Choroid plexus epithelial cell (primary cell): ENCODE measurements around the gene OR6J1.
"Not testable (repeated sequence)": the region's sequence is repeated elsewhere in the genome, so short reads cannot be mapped to it uniquely, and the experiment has no call there.

Source experiments
- DNase-seq: peaks from one replicate; pipeline ENCODE4 v3.0.0-alpha.2; 2010; ENCODE audit warnings: low read depth
- H3K4me3 ChIP-seq: 2 replicates; pipeline ENCODE4 v1.5.1; 2011; ENCODE audit warnings: low read depth, mild to moderate bottlenecking, control low read depth, low read length, moderate library complexity
- CTCF ChIP-seq: conservative IDR thresholded peaks from 2 replicates; pipeline ENCODE4 v1.5.1; 2011; ENCODE audit warnings: low read depth, mild to moderate bottlenecking, control low read depth, inconsistent platforms, low read length, moderate library complexity

Gene OR6J1

DNA sequence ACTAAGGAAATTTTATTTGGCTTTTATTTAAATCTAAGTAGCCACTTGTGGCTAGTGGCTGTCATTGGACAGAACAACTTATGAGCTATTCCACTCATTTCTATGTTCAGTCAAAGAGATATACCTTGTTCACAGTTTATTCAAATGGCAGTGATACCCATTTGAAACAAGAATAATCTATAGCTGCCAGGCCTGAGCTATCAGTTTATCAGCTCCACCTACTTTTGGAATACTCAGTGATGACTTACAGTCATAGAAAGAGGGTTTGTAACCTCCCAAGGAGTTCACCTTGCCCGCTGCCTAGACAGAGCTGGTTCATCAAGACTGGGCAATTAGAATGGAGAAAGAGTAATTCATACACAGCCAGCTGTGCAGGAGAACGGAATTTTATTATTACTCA lies 50.6 kb downstream of the OR6J1 start:
- no peak for TF ChIP-seq CTCF
- H3K4me3 ChIP-seq = no peak overlapping the region

GRCh38 chr14:22593189-22593588 lies 51.0 kb downstream of the OR6J1 start:
- DNase-seq = no peak
- no peak for TF ChIP-seq CTCF
- H3K4me3 ChIP-seq = no peak overlapping the region

More for the DNA sequence above, 50.6 kb downstream of the OR6J1 start:
- DNase-seq = no peak

GRCh38 chr14:22589096-22589839 lies 54.9 kb downstream of the OR6J1 start, which contains the start of gene DAD1:
TSS of gene DAD1 (minus strand) at chr14:22589224. CDS start at chr14:22589157, 67 bp downstream.
- peak; percentile 100 for DNase-seq

DNA sequence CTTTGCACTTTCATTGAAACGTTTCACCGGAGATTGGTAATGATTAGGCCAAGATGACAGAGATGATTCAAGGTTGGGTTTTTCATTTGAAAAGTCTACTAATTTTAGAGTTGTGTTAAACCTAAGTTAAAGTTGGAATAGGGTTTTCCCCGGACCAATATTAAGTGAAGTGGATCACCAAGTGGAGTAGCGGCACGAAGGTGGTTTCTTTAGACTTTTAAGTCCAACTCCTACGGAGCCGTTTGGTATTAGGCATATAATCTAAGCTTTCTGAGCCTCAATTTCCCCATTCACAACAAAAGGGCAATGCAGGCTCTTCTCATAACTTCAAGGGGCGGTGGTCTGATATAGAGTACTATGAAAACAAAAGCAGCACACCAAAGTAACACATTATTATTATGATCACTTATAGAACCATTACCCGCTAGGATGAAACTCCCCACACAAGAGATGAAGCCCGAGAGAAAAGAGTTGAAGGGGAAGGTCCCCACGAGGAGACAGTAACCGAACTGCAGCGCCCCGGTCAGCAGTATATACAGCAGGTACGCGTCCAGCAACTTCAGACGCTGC lies 55.5 kb downstream of the OR6J1 start:
- peak overlapping the region; percentile 93 for H3K4me3 ChIP-seq
- no peak for DNase-seq
- no peak for TF ChIP-seq CTCF

More at GRCh38 chr14:22589096-22589839, 54.9 kb downstream of the OR6J1 start, which contains the start of gene DAD1:
- TF ChIP-seq CTCF = no peak
- peak within 1 kb of the TSS; percentile 93 for H3K4me3 ChIP-seq

DNA sequence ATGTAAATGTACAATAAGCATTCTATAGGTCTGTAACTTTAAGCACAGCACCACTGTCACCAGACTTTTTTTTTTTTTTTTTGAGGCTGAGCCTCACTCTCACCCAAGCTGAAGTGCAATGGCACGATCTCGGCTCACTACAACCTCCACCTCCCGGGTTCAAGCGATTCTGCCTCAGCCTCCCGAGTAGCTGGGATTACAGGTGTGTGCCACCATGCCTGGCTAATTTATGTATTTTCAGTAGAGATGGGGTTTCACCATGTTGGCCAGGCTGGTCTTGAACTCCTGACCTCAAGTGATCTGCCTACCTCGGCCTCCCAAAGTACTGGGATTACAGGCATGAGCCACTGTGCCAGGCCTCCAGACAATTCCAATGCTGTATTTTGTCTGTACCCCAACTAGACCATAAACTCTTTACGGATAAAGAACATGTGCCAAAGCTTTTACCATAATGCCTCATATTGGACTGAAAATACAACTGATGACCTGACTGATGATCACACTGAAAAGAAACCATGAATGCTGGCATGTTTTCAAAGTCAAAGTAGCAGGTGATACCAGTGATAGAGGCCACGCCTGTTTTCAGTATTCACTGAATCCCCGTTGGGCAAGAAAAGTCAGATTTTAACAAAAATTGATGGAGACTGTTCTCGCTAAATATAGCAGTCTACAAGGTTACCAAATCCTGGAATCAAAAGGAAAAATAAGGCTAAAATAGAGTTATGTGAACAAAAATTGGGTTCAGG lies 56.3 kb downstream of the OR6J1 start:
- DNase-seq = not testable (repeated sequence)
- peak overlapping the region; percentile 93 for H3K4me3 ChIP-seq

GRCh38 chr14:22587247-22587646 lies 56.9 kb downstream of the OR6J1 start:
- DNase-seq = no peak
- TF ChIP-seq CTCF = no peak
- no peak overlapping the region for H3K4me3 ChIP-seq

GRCh38 chr14:22583994-22584393 lies 60.2 kb downstream of the OR6J1 start:
- DNase-seq = no peak
- no peak for TF ChIP-seq CTCF
- no peak overlapping the region for H3K4me3 ChIP-seq
